Activated T-helper 17 cell treated with anti-CD3 and anti-CD28 coated beads, Interleukin-2, amount 50 U/mL, for 72 hours (primary cell): Measurements from ENCODE around the gene SUSD6. TPM values are rescaled to one million over a fixed set of nuclear protein-coding genes. Genes with fewer than 3 reads are reported as not detected.

Experiments
- ATAC-seq: fragments of 150-1000 bp; cut with Tn5 transposase; replicated peaks from 2 replicates; pipeline ENCODE4 v1.10.0; 2021; ENCODE audit warnings: mild to moderate bottlenecking, moderate library complexity
- H3K27ac Mint-ChIP-seq: one replicate; pipeline ENCODE4 v1.8.0; 2022; ENCODE audit warnings: mixed read lengths
- H3K27me3 Mint-ChIP-seq: one replicate; pipeline ENCODE4 v1.8.0; 2022; ENCODE audit warnings: mixed read lengths
- H3K36me3 Mint-ChIP-seq: one replicate; pipeline ENCODE4 v1.8.0; 2022; ENCODE audit warnings: low read depth, mild to moderate bottlenecking, mixed read lengths
- H3K4me1 Mint-ChIP-seq: one replicate; pipeline ENCODE4 v1.8.0; 2022; ENCODE audit warnings: mixed read lengths
- H3K4me3 Mint-ChIP-seq: one replicate; pipeline ENCODE4 v1.8.0; 2022; ENCODE audit warnings: mild to moderate bottlenecking, mixed read lengths
- H3K9me3 Mint-ChIP-seq: one replicate; pipeline ENCODE4 v1.8.0; 2022; ENCODE audit warnings: mixed read lengths
- total RNA-seq, 2 donors: library from RNA; stranded (reverse); gene quantifications; one replicate each; pipeline ENCODE4 v1.2.3, GENCODE V29; 2022

SUSD6 gene
- total RNA-seq, 2 donors from 2014 or later, result 76.9 to 96.4 TPM

- no peak for ATAC-seq
- no peaks in the 10 kb centered on the region for H3K36me3 Mint-ChIP-seq
- H3K27me3 Mint-ChIP-seq, result no peaks in the 10 kb centered on the region
- H3K27ac Mint-ChIP-seq, result no peak overlapping the region
- H3K9me3 Mint-ChIP-seq, result no peaks in the 10 kb centered on the region
- no peak overlapping the region for H3K4me3 Mint-ChIP-seq
- H3K4me1 Mint-ChIP-seq, result peaks cover 10% of the 10 kb centered on the region
These were observed 139.1 kb downstream of the SUSD6 start for GRCh38 chr14:69750495-69750894.

GRCh38 chr14:69752773-69753172 is 141.4 kb downstream of the SUSD6 start:
- Mint-ChIP-seq H3K4me3 (no peak overlapping the region), H3K9me3 (no peaks in the 10 kb centered on the region)
- no peak for ATAC-seq

GRCh38 chr14:69753860-69754259 is 142.5 kb downstream of the SUSD6 start:
- peaks cover 4% of the 10 kb centered on the region for H3K4me1 Mint-ChIP-seq
- H3K4me3 Mint-ChIP-seq, result no peak overlapping the region
- H3K27me3 Mint-ChIP-seq, result no peaks in the 10 kb centered on the region
- no peak for ATAC-seq
- H3K9me3 Mint-ChIP-seq, result no peaks in the 10 kb centered on the region
- H3K36me3 Mint-ChIP-seq, result no peaks in the 10 kb centered on the region
- H3K27ac Mint-ChIP-seq, result peak overlapping the region; percentile 53

More at GRCh38 chr14:69752773-69753172, 141.4 kb downstream of the SUSD6 start:
- Mint-ChIP-seq H3K36me3 (no peaks in the 10 kb centered on the region), H3K27ac (no peak overlapping the region), H3K27me3 (no peaks in the 10 kb centered on the region), H3K4me1 (peaks cover 4% of the 10 kb centered on the region)

GRCh38 chr14:69754487-69754886 is 143.1 kb downstream of the SUSD6 start:
- no peaks in the 10 kb centered on the region for H3K9me3 Mint-ChIP-seq
- ATAC-seq, result no peak
- no peaks in the 10 kb centered on the region for H3K36me3 Mint-ChIP-seq
- no peaks in the 10 kb centered on the region for H3K27me3 Mint-ChIP-seq
- peaks cover 4% of the 10 kb centered on the region for H3K4me1 Mint-ChIP-seq
- peak overlapping the region; percentile 53 for H3K27ac Mint-ChIP-seq
- no peak overlapping the region for H3K4me3 Mint-ChIP-seq

- Mint-ChIP-seq H3K36me3 (no peaks in the 10 kb centered on the region), H3K27me3 (no peaks in the 10 kb centered on the region), H3K27ac (peak overlapping the region; percentile 72), H3K4me3 (peak overlapping the region; percentile 33), H3K9me3 (no peaks in the 10 kb centered on the region), H3K4me1 (peaks cover 4% of the 10 kb centered on the region)
- ATAC-seq, result peak; percentile 49
These were observed 143.9 kb downstream of the SUSD6 start for GRCh38 chr14:69755296-69755695.

- peak overlapping the region; percentile 33 for H3K4me3 Mint-ChIP-seq
- H3K27ac Mint-ChIP-seq, result peak overlapping the region; percentile 72
- H3K4me1 Mint-ChIP-seq, result peaks cover 4% of the 10 kb centered on the region
- no peaks in the 10 kb centered on the region for H3K36me3 Mint-ChIP-seq
- ATAC-seq, result no peak
- H3K9me3 Mint-ChIP-seq, result no peaks in the 10 kb centered on the region
- H3K27me3 Mint-ChIP-seq, result no peaks in the 10 kb centered on the region
These were observed 144.4 kb downstream of the SUSD6 start for GRCh38 chr14:69755784-69756183.

- ATAC-seq, result no peak
- H3K36me3 Mint-ChIP-seq, result no peaks in the 10 kb centered on the region
- no peak overlapping the region for H3K4me3 Mint-ChIP-seq
These were observed 144.9 kb downstream of the SUSD6 start for GRCh38 chr14:69756298-69756697.

GRCh38 chr14:69760810-69761209 is 149.4 kb downstream of the SUSD6 start:
- Mint-ChIP-seq H3K4me3 (no peak overlapping the region), H3K4me1 (peaks cover 16% of the 10 kb centered on the region), H3K36me3 (no peaks in the 10 kb centered on the region), H3K27ac (no peak overlapping the region), H3K9me3 (peaks cover 3% of the 10 kb centered on the region), H3K27me3 (no peaks in the 10 kb centered on the region)
- ATAC-seq, result no peak

More at GRCh38 chr14:69756298-69756697, 144.9 kb downstream of the SUSD6 start:
- Mint-ChIP-seq H3K9me3 (no peaks in the 10 kb centered on the region), H3K27ac (no peak overlapping the region), H3K4me1 (peaks cover 4% of the 10 kb centered on the region), H3K27me3 (no peaks in the 10 kb centered on the region)

- H3K9me3 Mint-ChIP-seq, result peaks cover 3% of the 10 kb centered on the region
- no peaks in the 10 kb centered on the region for H3K27me3 Mint-ChIP-seq
- peak; percentile 58 for ATAC-seq
- H3K4me3 Mint-ChIP-seq, result peak overlapping the region; percentile 70
- H3K36me3 Mint-ChIP-seq, result peaks cover 25% of the 10 kb centered on the region
- peak overlapping the region; percentile 89 for H3K27ac Mint-ChIP-seq
- H3K4me1 Mint-ChIP-seq, result peaks cover 33% of the 10 kb centered on the region
These were observed 152.5 kb downstream of the SUSD6 start for GRCh38 chr14:69763761-69764510.

Other genes with a start within 250 kb of the SUSD6 start
- 100 to 1,000 TPM; 198 to 374 TPM for gene ERH, start 213.3 kb upstream of the SUSD6 start, total RNA-seq
- 10 to 100 TPM; 43.9 to 61.1 TPM for gene SLC39A9, start 212.9 kb upstream of the SUSD6 start, total RNA-seq
- under 1 TPM; 0.11 to 0.19 TPM for gene PLEKHD1, start 126.9 kb upstream of the SUSD6 start, total RNA-seq
- gene CCDC177, start 36.7 kb upstream of the SUSD6 start, total RNA-seq, result not detected
- 100 to 1,000 TPM; 280 to 368 TPM for gene SRSF5, start 155.5 kb downstream of the SUSD6 start, total RNA-seq
- not detected for gene SLC10A1, start 185.6 kb downstream of the SUSD6 start, total RNA-seq